Sigmoid colon (tissue), 4 donors: ENCODE results near the gene ECI2.

Source experiments
- EP300 ChIP-seq, 4 donors: sonication (generic); formaldehyde crosslinking; IDR thresholded peaks; one replicate each; pipeline ENCODE4 v1.6.1; 2017; ENCODE audit warnings: antibody characterized with exemption in 4 of 4
- TF ChIP-seq, protein P1 (sequence below), 4 experiments: fragments of 450-650 bp in 3 of 4; fragments of 200-600 bp in 1 of 4; IDR thresholded peaks; one replicate each; pipeline ENCODE4 v1.5.1; 2016 to 2019; ENCODE audit warnings: antibody characterized with exemption in 4 of 4, mild to moderate bottlenecking in 3 of 4, moderate library complexity in 2 of 4

DNA sequence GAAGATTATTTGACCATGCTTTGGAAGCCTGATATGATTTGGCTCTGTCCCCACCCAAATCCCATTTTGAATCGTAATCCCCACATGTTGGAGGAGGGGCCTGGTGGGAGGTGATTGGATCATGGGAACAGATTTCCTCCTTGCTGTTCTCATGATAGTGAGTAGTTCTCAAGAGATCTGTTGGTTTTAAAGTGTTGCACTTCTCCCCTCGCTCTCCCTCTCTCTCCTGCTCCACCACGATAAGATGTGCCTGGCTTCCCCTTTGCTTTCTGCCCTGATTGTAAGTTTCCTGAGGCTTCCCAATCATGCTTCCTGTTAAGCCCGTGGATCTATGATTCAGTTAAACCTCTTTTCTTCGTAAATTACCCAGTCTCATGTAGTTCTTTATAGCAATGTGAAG lies 34.7 kb downstream of the ECI2 start:
- TF ChIP-seq, protein P1, sequence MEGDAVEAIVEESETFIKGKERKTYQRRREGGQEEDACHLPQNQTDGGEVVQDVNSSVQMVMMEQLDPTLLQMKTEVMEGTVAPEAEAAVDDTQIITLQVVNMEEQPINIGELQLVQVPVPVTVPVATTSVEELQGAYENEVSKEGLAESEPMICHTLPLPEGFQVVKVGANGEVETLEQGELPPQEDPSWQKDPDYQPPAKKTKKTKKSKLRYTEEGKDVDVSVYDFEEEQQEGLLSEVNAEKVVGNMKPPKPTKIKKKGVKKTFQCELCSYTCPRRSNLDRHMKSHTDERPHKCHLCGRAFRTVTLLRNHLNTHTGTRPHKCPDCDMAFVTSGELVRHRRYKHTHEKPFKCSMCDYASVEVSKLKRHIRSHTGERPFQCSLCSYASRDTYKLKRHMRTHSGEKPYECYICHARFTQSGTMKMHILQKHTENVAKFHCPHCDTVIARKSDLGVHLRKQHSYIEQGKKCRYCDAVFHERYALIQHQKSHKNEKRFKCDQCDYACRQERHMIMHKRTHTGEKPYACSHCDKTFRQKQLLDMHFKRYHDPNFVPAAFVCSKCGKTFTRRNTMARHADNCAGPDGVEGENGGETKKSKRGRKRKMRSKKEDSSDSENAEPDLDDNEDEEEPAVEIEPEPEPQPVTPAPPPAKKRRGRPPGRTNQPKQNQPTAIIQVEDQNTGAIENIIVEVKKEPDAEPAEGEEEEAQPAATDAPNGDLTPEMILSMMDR (IDR thresholded peaks at IDR 0.05) = no peak
- no peak for TF ChIP-seq EP300 (IDR thresholded peaks at IDR 0.05)
